HG03521 (cell line): ENCODE measurements around the gene GHR.

ENCODE experiments used
- ATAC-seq: cut with Tn5 transposase; IDR thresholded peaks from one replicate; pipeline ENCODE4 v1.9.1; 2021; ENCODE audit warnings: mild to moderate bottlenecking, moderate library complexity; ENCODE audit not compliant: unreplicated experiment

The GHR gene

DNA sequence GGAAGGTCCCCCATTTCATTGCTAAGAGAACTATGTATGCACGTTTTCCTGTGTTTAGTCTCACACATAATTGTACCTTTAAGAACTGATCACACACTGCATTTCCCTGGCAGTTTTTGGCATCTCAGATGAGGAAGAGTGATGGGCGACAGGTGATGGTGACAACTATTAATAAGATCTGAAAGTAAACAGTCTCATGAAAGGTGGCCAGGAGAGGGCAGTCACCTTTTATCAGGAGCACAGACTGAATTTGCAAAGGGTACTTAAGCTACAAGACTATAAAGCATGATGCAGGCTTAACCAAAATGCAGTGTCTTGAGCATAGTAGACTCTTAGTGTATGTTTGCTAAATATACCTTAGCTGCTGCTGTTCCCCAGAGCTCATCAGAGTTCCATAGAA is 91.5 kb downstream of the GHR start:
- ATAC-seq, result no peak

DNA sequence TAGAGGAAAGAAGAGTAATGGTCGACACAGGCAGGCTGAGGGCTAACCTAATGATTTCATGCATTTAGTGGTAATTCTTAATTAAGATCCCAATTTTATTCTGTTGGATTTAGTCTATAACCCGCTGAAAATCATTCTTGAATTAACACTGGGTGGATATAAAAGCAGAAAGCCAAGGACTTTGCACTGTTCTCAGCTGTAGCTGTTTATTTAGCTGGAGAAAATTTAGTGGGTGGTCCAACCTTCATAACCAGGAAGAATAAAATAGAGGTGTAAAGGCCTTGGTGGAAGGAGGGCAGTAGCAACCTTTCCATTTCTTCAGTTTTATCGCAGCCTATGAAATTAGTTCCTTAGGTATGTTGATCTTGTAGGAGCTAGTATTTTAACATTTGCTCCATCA is 92.3 kb downstream of the GHR start:
- no peak for ATAC-seq

DNA sequence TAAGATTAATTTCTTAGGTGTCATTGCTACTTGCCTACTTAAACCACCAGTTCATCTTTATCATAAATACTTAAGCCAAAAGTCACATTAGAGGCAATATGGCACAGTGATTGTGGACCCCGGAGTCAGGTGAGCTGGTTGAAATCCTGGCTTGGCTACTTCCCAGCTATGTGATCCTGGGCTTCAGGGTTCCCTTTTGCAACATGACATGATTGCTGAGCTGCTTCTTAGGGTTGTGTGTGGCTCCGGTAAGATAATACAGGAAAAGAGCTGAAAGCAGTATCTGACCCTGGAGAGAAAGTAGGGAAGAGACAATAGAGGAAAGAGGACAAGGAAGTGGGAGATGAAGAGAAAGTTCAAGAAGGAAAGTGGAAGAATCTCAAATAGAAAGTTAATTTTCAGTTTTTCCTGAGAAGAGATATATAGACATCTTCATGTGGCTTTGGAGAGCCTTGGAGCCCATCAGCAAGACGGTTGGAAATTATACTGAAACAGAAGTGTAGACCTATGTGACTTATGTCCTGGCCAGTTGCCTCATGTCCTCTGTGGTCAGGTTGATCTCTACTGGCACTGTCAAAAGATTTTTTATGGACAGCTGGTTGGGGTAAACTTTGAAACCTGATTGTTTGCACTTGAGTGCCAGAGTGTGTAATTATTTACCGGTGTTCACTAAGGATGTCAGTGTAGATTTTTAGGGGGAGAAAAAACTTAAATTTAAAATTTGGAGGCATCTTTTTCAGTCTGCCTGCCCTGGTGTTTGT is 93.2 kb downstream of the GHR start:
- no peak for ATAC-seq

DNA sequence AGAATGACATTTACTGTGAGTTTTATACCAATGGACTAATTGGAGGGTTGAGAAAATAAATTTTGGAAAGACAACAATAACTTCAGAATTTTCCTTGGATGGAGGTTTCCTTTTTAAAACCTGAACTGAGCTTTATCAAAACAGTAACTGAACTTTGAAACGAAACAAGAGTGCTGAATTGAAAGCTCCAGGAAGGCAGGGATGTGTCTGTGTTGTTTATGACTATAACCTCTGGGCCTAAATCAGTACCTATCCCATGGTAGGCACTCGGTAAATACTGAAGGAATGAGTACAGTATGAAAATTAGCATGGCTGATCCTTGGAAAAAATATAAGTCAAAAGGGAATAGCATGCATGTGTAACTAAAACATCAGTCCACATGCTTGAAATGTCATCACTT is 93.9 kb downstream of the GHR start:
- no peak for ATAC-seq

DNA sequence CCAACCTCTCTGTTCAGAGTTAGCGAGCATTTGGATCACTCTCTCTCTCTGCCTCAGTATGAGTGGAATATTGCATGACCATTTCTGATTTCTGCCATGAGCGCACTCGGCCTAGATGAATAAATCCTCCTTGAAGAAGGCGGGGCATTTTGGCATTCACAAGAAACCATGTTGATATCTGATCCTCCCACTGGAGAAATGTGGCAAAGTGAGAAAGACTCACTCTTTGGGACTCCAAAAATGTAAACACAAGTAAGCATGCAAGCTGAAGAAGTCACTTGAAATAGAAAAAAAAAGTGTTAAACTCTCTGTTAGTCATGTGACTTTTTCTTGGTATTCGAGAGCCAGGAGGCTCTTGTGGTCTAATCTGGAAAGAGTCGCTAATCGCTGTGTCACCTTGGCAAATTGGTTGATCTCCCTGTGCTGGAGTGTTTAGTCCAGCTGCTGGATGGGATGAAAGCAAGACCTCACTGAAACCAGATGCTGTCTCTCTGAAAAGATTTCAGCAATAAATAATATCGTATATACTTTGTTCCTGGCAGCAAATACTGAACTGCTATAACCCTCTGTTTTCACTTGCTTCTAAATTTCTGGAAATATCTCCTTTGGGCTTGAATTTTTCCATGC is 95.5 kb downstream of the GHR start:
- ATAC-seq, result no peak

DNA sequence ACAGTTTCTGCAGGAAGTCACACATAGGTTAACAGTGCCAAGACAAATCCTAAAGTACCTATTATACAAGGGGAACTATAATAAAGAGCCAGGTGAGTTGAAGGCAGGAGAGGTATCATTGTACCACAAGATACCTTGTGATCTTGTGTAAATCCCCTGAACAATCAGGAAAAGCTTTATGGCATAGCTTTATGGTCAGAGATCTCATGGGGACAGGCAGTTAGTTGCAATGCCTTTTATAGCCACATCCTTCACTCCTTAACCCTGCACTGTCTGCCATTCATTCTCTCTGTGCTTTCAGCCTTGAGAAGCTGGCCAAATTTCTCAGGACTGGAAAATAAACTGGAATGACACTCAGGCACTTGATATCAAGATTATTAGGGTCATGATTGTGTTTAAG is 97.0 kb downstream of the GHR start:
- no peak for ATAC-seq

DNA sequence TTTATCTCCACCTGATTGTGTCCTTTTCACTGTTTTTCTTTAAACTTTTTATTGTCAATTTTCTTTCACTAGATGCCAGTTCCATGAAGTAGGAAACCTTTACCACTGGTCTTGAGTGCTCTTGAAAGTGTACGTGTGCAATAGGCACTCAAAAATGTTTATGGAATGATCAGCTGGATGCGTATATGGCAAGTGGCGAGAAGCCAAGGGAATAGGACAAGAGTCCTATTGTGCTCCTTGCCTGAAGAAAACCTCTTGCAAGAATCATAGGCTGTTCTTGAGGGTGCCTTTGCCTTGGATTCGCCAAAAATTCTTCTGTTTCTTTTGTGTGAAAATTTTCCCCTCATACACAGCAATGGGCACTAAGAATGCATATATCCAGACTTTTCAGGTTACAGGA is 97.7 kb downstream of the GHR start:
- no peak for ATAC-seq

DNA sequence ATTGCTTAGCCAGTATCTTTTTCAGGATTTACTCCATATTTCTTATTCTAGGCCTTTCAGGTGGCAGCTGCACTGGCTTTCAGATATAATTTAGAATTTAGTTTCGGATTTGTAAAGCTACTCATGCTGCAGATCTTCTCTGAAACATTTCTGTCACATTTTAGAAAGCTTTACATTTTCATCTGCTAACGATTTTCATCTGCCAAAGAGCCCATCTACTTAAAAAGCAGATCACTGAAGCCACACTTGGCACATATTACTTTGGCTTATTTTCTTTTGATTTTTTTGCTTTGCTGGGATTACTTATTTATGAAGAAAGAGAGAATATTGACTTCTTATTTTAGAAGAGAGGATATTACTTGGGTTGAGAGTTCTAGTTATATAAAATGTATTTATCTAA is 98.2 kb downstream of the GHR start:
- no peak for ATAC-seq

DNA sequence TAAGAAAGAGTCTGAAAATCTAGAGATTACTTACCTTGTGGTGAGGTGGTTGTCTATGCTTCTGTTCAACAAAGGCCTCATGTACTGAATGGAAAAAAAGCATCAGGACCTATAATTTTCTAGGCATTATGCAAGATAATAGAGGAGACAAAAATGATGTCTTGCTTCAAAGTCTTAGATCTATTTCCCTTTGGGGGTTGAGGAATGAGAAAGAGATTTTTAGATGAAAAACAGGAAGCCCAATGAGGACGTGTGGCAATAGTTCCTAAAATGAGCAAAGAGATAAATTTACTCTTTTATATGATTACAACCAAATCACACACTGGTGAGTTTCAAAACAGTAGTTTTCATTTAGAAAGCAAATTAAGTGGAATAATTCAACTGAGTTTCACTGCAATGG is 99.5 kb downstream of the GHR start:
- ATAC-seq, result no peak

DNA sequence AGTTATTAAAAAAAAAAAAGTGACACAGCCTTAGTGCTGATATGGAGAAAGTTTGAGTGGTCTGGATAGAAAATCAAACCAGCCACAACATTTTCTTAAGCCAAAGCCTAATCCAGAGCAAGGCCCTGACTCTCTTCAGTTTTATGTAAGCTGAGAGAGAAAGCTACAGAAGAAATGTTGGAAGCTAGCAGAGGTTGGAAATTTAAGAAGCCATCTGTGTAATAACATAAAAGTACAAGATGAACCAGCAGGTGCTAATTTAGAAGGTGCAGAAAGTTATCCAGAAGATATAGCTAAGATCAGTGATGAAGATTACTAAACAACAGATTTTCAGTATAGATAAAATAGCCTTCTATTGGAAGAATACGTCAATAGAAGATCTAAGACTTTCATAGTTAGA is 102.9 kb downstream of the GHR start:
- no peak for ATAC-seq

DNA sequence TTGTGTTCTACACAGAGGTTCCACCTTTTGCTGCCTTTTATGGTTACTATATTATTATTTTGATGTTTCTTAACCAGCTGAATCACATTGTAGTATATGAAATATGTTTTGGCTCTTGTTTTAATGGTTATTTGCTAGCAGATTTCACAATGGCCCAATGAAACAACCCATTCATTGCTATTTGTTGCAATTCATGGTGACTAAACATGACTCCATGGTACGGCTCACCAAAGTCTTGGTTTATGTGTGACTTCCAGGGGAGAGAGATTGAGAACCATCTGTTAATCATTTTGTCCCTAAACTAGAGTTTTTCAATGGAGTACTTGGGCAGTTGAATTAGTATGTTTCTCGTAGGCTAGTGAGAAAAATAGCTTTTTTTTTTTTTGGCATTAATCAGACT is 108.4 kb downstream of the GHR start:
- no peak for ATAC-seq

DNA sequence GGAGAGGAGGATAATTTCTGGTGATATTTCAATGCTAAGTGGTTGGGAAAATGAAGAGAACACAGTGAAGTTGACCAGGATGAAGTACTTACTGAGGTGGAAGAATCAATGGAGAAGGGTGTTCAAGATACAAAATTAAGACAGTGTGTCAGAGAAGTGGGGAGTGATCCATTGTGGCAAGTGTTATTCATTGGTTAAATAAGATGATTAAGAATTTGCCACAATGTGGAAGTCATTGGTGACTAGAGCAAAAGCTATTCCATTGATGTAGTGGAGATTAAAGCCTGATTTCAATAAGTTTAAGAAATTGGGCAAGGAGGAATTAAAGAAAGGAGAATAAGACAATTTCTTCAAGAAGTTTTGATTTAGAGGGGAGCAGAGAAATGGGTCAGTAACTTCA is 118.9 kb downstream of the GHR start:
- ATAC-seq, result no peak

DNA sequence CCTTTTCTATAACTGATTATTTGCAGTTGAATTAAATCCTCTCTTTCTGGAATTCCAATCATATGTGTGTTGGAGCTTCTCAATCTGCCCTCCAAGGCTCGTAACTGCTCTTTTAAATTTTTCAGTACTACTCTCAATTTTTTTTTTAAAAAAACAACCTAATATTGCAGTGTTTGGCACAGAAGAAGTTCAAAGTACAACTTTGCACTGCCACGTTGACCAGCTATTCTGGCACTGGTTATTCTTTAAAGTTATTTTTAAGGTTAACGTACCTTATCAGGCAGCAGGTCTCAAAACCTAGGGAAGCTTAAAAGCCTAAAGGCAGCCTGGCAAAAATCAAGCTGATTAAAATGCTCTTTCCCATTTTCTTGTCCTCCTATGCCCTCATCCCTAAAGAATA is 120.5 kb downstream of the GHR start:
- no peak for ATAC-seq

DNA sequence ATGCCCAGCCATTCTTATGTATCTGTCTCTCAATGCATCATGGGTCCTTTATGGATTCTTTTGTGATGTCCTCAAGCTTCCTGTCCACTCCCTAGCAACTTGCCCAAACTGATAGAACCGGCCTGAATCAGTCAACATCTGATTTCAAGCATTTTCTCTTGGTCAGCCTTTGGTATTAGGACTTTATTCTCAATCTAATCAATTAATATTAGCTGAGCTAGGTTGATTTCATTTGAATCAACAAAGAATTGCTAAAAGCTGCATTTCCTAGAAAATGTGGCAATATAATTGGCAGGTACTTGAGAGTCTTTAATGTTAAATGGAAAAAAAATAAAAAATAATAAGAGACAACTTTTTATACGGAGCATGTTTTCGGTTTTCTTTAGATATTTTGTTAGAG is 121.8 kb downstream of the GHR start:
- ATAC-seq, result no peak

DNA sequence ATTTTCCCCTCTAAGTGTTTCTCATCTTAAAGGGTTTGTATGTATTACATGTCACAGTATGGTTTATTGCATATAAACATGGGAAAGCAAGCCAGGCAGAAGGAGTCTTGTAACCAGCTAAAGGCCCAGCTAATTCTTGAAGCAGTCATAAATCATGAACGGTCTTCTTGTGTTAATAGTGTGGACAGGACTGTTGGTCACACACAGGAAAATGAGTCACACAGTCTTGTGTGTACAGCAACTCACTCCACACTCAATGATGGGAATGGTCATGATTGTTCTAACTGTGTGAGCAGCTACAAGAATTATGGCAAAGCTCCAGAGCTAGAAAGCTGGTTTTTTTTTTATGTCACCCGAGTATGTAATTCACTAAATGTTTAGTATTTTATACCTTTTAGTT is 123.9 kb downstream of the GHR start:
- no peak for ATAC-seq

DNA sequence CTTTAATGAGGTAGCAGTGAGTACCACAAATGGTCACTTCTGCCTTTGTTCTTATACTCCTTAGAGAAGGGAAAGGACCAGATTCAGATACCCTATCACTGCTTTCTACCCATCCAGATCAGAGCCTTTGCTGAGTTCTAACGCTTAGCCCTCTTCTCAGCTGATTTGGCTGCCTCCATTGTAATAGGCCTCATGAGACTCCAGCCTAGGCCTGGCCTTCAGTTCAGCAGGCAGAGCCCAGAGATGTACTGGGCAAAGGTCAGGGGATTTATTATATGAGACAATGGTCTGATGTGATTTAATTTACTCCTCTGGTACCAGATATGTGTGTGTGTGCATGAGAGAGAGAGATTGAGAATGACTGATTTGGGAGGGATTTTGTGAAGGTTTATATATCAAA is 124.7 kb downstream of the GHR start:
- ATAC-seq, result no peak

DNA sequence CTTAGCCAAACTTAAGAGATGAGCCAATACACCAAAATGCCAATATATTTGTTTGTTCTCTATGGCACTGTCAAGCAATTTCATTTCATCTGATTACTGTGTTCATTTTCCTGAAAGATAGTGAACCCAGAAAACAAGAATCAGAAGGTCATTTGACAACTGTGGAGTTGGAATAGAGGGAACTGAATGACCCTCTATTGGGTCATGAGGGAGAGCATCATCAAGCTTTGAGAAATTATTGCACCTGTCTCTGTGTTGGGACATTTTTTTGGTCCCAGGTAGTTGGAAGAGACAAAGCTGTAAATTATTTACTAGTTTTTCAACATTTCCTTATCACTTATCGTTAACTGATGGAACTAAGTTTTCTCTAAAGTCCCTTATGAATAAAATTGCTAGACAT is 129.4 kb downstream of the GHR start:
- ATAC-seq, result no peak

DNA sequence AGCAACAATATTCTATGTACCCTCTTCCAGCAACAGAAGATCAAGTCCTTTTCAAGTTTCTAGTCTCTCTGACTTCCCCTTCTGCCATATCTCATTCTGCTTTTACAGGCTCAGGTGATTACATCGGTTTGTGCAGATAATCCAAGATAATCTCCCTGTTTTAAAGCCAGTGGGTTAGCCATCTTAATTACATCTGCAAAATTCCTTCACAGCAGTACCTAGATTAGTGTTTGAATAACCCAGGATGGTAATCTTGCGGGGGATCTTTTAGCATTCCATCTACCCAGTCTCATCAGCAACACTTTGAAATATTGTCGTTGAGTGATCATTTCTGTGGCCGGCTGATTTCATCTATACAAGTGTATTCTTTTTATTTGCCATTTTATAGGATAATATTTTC is 130.2 kb downstream of the GHR start:
- ATAC-seq, result no peak

DNA sequence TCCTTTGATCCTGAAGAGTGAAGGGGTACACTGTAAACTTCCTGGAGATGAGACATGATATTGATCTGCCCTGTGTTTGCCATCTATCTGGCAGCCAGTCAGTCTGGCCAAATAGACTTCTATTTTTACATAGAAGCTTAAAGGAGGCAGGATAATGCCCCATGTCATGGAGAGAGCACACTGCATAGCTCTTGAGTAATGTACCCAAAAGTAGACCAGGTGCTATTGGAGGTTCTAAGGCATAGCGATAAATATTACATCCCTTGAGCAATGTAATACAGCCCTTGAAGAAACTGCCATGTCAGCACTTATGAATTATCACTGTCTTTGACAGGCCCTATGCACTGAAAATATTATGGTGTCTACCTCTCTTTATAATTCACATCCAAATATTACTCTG is 131.8 kb downstream of the GHR start:
- no peak for ATAC-seq

DNA sequence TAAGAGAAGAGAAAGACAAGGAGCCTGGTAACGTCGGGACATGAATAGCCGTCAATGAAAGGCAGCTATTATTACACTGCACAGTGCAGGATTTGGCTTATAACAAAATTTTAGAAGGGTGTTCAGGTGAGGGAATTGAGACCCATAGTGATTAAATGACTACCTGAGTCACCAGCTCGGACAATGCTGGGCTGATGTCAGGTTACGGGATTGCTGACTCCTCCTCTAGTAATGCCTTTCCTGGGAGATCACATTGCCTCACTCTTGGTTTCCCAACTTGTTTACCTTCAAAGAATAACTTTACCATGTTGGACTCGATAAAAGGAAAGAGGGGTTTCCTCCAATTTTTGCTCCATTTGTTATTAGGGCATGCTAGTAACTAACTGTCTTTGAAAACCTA is 132.6 kb downstream of the GHR start:
- ATAC-seq, result no peak

DNA sequence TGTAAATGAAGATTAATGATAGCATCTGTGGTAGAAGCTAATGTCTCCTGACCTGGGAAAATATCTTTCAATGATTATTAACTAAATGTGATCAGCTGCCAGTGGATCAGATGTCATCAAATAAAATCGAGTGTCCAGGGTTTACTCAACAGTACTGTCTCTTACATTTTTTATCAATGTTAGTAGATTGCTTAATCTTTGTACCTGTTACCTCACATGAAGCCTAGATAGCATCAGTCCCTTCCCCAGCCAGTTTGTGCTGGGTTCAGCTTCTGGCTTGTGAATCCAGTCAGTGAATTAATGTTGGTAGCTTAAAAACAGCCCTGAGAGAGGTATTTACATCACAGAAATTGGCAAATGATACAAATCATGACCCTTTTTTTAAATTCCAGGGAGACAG is 134.4 kb downstream of the GHR start:
- no peak for ATAC-seq

DNA sequence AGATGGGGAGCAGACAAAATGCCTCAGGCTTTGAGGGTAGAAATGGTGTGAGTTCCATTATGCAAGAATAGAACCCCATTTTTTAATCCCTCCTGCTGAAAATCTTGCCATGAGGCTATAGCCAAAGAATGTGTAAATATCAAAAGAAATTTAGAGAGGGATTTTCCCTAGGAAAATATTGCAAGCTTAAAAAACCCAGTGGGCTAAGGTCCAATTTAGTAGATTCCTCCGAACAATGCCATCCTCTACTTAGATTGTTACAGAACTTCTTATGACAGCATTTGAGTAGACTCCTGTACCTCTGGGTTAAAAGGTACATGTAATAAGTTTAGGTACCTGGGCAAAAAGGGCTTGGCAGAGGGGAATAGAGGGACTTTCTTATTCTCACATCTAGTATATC is 138.4 kb downstream of the GHR start:
- ATAC-seq, result no peak
